ENCODE results near the gene SNX2. TPM values are rescaled to one million over a fixed set of nuclear protein-coding genes. Genes with fewer than 3 reads are reported as not detected.

Gene SNX2
- total RNA-seq, 3 donors from 2014 or later, result 50.2 to 80.5 (median 58.6) TPM

DNA sequence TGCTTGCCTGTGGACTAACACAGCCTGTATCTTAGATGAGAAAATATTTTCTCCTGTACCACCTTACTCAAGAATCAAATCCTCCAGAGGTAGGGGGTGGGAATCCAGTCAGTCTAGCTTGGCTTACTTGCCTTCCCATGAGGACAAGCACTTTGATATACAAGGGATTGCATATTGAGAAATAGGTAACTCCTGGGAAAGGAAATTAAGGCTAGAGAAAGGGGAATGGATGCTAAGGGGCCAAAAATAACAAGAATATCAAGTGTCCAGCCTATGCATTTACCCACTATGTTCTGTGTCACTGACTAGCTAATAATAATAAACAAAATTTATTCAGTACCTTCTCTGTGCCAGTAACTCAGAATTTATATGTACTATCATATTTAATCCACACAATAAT, 21.4 kb upstream of the SNX2 start:
- Histone ChIP-seq H3K4me1 (ENCODE audit: low read depth) (no peaks in the 10 kb centered on the region), H3K9me3 (no peaks in the 10 kb centered on the region), H3K36me3 (ENCODE audit: low read depth) (no peaks in the 10 kb centered on the region), H3K4me3 (no peak overlapping the region)
- no peak for DNase-seq
- intact Hi-C loops (cut with DNase I, micrococcal nuclease), result no loop called here
- no peak for ATAC-seq
- TF ChIP-seq, protein P1, sequence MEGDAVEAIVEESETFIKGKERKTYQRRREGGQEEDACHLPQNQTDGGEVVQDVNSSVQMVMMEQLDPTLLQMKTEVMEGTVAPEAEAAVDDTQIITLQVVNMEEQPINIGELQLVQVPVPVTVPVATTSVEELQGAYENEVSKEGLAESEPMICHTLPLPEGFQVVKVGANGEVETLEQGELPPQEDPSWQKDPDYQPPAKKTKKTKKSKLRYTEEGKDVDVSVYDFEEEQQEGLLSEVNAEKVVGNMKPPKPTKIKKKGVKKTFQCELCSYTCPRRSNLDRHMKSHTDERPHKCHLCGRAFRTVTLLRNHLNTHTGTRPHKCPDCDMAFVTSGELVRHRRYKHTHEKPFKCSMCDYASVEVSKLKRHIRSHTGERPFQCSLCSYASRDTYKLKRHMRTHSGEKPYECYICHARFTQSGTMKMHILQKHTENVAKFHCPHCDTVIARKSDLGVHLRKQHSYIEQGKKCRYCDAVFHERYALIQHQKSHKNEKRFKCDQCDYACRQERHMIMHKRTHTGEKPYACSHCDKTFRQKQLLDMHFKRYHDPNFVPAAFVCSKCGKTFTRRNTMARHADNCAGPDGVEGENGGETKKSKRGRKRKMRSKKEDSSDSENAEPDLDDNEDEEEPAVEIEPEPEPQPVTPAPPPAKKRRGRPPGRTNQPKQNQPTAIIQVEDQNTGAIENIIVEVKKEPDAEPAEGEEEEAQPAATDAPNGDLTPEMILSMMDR (IDR thresholded peaks at IDR 0.05), result no peak

DNA sequence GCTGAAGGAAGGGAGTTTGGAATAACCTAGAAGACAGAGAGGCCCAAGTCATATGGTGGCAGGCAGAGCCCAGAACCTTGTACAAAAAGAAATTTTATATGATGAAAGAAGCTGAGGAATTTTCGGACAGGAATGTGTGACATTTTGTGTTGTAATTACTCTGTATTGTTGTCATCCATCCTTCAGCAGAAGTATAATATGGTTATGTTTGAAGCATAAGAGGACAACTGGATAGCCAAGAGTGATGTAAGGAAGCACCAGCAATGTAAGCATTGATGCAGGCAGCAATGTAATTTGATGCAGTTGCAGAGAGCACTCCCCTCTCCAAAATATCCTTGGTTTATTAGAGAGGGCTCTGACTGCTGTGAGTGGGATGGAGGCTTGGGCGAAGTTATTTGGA, 19.1 kb upstream of the SNX2 start:
- no peak for DNase-seq
- H3K36me3 ChIP-seq (ENCODE audit: low read depth), result no peaks in the 10 kb centered on the region
- intact Hi-C loops (cut with DNase I, micrococcal nuclease), result no loop called here
- ATAC-seq, result no peak
- H3K9me3 ChIP-seq, result no peaks in the 10 kb centered on the region
- no peaks in the 10 kb centered on the region for H3K4me1 ChIP-seq (ENCODE audit: low read depth)
- H3K4me3 ChIP-seq, result no peak overlapping the region
- TF ChIP-seq, protein P1 (IDR thresholded peaks at IDR 0.05), result no peak

DNA sequence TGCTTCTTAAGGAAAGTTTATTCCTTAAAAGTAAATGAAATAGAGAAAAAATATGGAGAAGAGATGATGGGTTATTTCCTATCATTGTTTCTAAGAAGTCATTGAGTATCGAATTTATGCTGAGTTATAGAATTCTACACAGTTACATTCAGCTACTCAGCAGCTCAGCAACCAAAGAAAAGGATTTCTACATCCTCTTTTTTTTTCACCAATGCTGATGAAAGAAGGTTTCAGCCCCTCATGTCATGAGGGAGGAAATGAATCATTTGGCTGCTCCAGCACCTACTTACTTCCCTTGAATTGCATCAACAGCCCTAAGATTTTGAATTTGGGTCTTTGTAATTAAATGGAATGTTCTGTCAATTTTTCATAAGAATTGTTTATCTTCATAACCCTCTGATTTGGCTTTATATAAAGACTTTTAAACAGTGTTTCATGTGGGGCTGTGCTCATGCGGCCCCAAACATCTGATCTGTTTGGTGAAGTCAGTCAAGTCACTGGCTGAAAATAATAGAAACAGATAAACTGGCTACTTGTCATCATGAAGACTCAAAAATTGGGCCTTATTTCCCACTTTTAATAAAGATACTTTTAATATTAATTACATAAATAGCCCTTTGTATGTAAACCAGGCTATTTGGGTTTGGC, 18.5 kb upstream of the SNX2 start:
- H3K36me3 ChIP-seq (ENCODE audit: low read depth), result no peaks in the 10 kb centered on the region
- TF ChIP-seq, protein P1 (IDR thresholded peaks at IDR 0.05), result no peak
- DNase-seq, result no peak
- intact Hi-C loops (cut with DNase I, micrococcal nuclease), result no loop called here
- no peaks in the 10 kb centered on the region for H3K4me1 ChIP-seq (ENCODE audit: low read depth)
- no peak overlapping the region for H3K4me3 ChIP-seq
- peak; percentile 36 for ATAC-seq
- H3K9me3 ChIP-seq, result no peaks in the 10 kb centered on the region

DNA sequence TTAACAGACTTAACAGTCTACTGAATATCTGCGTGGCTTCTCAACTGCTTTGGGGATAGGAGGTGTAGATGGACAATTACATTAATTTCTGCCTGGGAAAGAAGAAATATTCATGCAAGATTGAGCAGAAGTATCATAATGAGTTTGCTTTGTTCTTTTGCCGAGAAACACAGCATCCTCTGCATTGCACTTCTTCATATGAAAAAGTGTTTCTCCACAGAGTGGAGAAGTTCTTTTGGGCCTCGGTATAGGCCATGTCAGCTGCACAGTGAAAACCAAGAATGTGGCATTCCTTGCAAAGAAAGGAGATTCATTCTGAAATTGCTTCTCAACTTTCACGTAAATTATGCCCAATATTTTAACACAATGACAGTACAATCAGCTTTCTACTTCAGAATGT, 17.6 kb upstream of the SNX2 start:
- TF ChIP-seq, protein P1 (IDR thresholded peaks at IDR 0.05), result no peak
- Histone ChIP-seq H3K4me3 (no peak overlapping the region), H3K4me1 (ENCODE audit: low read depth) (no peaks in the 10 kb centered on the region), H3K36me3 (ENCODE audit: low read depth) (no peaks in the 10 kb centered on the region), H3K9me3 (no peaks in the 10 kb centered on the region)
- no peak for ATAC-seq
- intact Hi-C loops (cut with DNase I, micrococcal nuclease), result no loop called here
- no peak for DNase-seq

DNA sequence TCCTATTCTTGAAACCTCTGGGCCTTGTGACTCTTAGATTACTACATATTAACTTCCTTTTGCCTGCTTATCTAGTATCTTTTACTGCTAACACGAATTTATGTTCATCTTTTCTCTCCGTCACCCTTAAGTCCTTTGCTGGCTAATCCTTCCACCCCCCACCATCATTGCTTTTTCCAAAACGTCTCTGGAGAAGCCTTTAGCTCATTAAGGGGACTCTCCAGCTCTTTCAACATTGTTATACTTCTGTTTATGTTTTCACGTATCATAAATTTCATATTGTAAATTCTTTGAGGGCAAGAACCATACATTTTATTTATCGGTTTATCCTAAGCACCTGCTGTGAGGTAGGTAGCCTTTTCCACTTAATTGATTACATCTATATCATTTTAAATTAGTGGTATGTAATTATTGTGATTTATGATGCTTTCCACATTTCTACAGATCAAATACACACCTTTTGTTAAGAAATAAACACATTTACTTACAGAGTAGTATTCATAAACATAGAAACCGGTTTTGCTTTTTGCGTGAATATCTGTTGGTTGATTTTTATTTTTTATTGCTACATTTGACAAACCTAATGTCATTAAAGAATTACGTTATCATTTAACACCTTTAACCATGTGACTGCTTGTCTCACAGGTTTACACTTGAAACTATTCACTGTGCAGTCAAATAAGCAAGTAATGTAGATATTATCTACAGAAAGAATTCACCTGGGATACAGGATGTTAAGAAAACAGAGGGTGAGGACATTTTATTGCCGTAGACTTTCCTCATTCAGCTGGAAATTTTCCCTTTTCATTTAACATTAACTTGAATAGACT, 15.4 kb upstream of the SNX2 start:
- ATAC-seq (no peak), DNase-seq (no peak)
- TF ChIP-seq, protein P1 (IDR thresholded peaks at IDR 0.05), result no peak
- no peak overlapping the region for H3K4me3 ChIP-seq
- no peaks in the 10 kb centered on the region for H3K9me3 ChIP-seq
- no peaks in the 10 kb centered on the region for H3K36me3 ChIP-seq (ENCODE audit: low read depth)
- intact Hi-C loops (cut with DNase I, micrococcal nuclease), result no loop called here
- no peaks in the 10 kb centered on the region for H3K4me1 ChIP-seq (ENCODE audit: low read depth)
